Mesodermal cell (in vitro differentiated cells): Measurements from ENCODE around the gene TM9SF2.

Experiments
- H3K27ac ChIP-seq: 2 replicates; pipeline ENCODE4 v1.7.0; 2013; ENCODE audit warnings: mild to moderate bottlenecking, low read depth, low read length, moderate library complexity; ENCODE audit not compliant: severe bottlenecking
- H3K36me3 ChIP-seq: 2 replicates; pipeline ENCODE4 v1.7.1; 2013; ENCODE audit warnings: mild to moderate bottlenecking, low read length, moderate library complexity; ENCODE audit not compliant: control insufficient read depth, insufficient read depth
- H3K4me1 ChIP-seq: one replicate; pipeline ENCODE4 v1.7.1; 2013; ENCODE audit warnings: mild to moderate bottlenecking, low read length; ENCODE audit not compliant: insufficient read depth, control insufficient read depth, poor library complexity, severe bottlenecking
- H3K4me3 ChIP-seq: 2 replicates; pipeline ENCODE4 v1.7.0; 2013; ENCODE audit warnings: low read length, control low read depth, mild to moderate bottlenecking; ENCODE audit not compliant: insufficient read depth, poor library complexity, severe bottlenecking; ENCODE audit errors: extremely low read depth
- H3K9me3 ChIP-seq: 2 replicates; pipeline ENCODE4 v1.7.1; 2013; ENCODE audit warnings: mild to moderate bottlenecking, low read length, moderate library complexity; ENCODE audit not compliant: control insufficient read depth
- WGBS, 2 experiments: methylation state at CpG; one replicate each; pipeline ENCODE4 v1.1.5; 2013; ENCODE audit warnings: missing lambda C conversion rate in 2 of 2; ENCODE audit not compliant: insufficient coverage in 2 of 2; 5-methylcytosine and 5-hydroxymethylcytosine counted together

TM9SF2 gene

DNA sequence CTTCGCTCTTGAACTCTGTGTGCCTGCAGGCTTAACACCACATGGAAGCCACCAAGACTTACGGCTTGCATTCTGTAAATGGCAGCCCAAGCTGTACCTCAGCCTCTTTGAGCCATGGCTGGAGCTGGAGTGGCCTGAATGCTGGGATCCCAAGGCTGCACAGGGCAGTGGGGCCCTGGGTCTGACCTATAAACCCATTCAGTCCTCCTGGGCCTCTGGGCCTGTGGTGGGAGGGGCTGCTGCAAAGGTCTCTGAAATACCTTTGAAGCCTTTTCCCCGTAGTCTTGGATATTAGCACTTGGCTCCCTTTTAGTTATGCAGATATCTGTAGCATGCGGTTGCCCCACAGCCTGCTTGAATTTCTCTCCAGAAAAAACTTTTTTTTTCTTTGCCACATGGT lies 8.2 kb downstream of the TM9SF2 start:
- WGBS, 2 experiments, result 91 to 97% methylated on average over 3 to 4 of the region's 4 CpGs
- Histone ChIP-seq H3K9me3 (peaks cover 22% of the 10 kb centered on the region), H3K27ac (no peak overlapping the region), H3K36me3 (peaks cover 40% of the 10 kb centered on the region), H3K4me3 (no peak overlapping the region), H3K4me1 (peaks cover 4% of the 10 kb centered on the region)

GRCh38 chr13:99514801-99515200 lies 13.5 kb downstream of the TM9SF2 start:
- WGBS, 2 experiments, result 87 to 100% methylated on average over 1 to 2 of the region's 4 CpGs
- H3K4me1 ChIP-seq, result no peaks in the 10 kb centered on the region
- peaks cover 24% of the 10 kb centered on the region for H3K36me3 ChIP-seq
- H3K4me3 ChIP-seq, result no peak overlapping the region
- peaks cover 2% of the 10 kb centered on the region for H3K9me3 ChIP-seq
- no peak overlapping the region for H3K27ac ChIP-seq

GRCh38 chr13:99516153-99516929 lies 15.1 kb downstream of the TM9SF2 start:
- H3K4me3 ChIP-seq, result no peak overlapping the region

DNA sequence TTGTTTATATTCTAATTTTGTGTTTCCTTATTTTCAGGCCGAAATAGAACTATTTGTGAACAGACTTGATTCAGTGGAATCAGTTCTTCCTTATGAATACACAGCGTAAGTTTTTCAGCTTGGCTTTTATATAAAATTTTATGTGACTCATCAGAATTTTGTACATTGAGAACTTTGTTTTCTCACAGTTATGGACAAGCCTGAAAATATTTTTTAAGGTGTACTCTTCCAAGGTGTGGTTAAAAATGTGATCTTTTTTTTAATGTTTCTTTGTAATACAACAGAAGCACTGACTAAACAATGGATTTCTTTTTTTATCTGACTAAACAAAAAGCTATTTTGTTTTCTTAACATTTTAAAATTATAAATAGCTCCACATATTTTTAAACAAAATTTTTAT lies 16.3 kb downstream of the TM9SF2 start:
- Histone ChIP-seq H3K27ac (no peak overlapping the region), H3K9me3 (no peaks in the 10 kb centered on the region), H3K36me3 (peaks cover 42% of the 10 kb centered on the region), H3K4me1 (no peaks in the 10 kb centered on the region), H3K4me3 (no peak overlapping the region)
- WGBS, 2 experiments, result 100% methylated on average over 1 of the region's 2 CpGs; no CpG with 5 or more reads in 1 of the 2 experiments

More at GRCh38 chr13:99516153-99516929, 15.1 kb downstream of the TM9SF2 start:
- WGBS, 2 experiments, result 91 to 100% methylated on average over 1 to 2 of the region's 5 CpGs
- Histone ChIP-seq H3K36me3 (peaks cover 30% of the 10 kb centered on the region), H3K4me1 (no peaks in the 10 kb centered on the region), H3K27ac (no peak overlapping the region), H3K9me3 (no peaks in the 10 kb centered on the region)

- Histone ChIP-seq H3K4me3 (no peak overlapping the region), H3K27ac (no peak overlapping the region), H3K4me1 (no peaks in the 10 kb centered on the region), H3K9me3 (no peaks in the 10 kb centered on the region), H3K36me3 (peaks cover 46% of the 10 kb centered on the region)
- WGBS, 2 experiments, result 81 to 97% methylated on average over 5 to 6 of the region's 6 CpGs
These were observed 16.7 kb downstream of the TM9SF2 start for GRCh38 chr13:99517984-99518383.

DNA sequence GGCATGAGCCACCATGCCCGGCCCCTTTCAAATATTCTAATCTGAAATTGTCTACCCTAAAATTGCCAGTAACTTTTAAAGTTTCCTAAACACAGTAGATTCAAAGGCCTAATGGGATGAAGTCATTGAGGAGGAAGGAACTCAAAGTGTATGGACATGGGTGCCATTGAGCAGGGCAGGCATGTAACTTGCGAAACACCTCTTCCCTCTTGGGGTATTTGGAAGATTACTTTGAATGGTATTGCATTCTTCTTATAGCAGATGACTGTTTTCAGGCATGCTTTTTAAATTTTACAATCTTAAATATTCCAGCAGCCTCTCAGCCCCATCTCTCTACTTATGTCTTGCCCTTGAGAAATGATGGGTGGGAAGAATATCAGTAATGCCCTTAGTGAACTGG lies 21.0 kb downstream of the TM9SF2 start:
- no peak overlapping the region for H3K27ac ChIP-seq

DNA sequence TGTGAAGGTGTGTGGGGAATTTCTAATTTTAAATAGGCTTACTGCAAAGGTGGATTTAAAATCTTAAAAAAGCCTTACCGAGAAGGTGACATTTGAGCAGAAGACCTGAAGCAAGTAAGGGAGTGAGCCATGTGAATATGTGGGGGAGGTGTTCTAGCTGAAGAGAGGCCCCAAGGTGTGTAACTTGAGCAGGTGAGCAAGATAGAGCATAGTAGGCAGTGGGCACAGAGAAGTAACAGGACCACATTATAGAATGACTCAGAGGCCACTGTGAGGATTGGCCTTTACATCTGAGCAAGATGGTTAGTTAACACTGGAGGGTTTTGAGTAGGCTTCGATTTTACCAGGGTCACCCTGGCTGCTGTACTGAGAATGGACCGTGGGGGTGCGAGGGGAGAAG lies 22.6 kb downstream of the TM9SF2 start:
- no peak overlapping the region for H3K27ac ChIP-seq
- no peak overlapping the region for H3K4me3 ChIP-seq
- H3K4me1 ChIP-seq, result no peaks in the 10 kb centered on the region
- 91 to 100% methylated on average over 2 to 3 of the region's 4 CpGs for WGBS, 2 experiments
- no peaks in the 10 kb centered on the region for H3K9me3 ChIP-seq
- peaks cover 76% of the 10 kb centered on the region for H3K36me3 ChIP-seq

More for the DNA sequence above, 21.0 kb downstream of the TM9SF2 start:
- WGBS, 2 experiments, result 80 to 86% methylated on average over 1 of the region's 2 CpGs
- Histone ChIP-seq H3K36me3 (peaks cover 72% of the 10 kb centered on the region), H3K4me1 (no peaks in the 10 kb centered on the region), H3K9me3 (no peaks in the 10 kb centered on the region), H3K4me3 (no peak overlapping the region)

DNA sequence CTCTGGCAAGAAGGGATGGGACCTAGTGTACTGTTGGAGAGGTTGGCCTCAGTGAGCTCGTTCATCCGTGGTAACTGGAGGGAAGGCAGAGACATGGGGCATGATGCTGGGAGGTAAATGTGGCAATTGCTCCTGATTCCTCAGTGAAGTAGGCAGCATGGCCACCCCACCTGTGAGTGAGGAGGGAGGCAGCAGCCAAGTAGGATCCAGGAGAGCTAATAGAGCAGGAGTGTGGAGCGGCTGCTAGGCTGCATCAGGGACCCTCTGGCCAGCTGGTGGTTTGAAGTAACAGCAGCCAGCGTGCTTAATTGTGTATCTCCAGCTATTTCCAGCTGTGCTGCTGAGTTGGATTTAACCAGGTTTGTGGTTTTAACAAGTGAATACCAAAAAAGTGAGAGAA lies 24.7 kb downstream of the TM9SF2 start:
- Histone ChIP-seq H3K4me3 (no peak overlapping the region), H3K27ac (no peak overlapping the region), H3K36me3 (peaks cover 71% of the 10 kb centered on the region), H3K9me3 (no peaks in the 10 kb centered on the region), H3K4me1 (no peaks in the 10 kb centered on the region)
- 90 to 94% methylated on average over 4 of the region's 4 CpGs for WGBS, 2 experiments

DNA sequence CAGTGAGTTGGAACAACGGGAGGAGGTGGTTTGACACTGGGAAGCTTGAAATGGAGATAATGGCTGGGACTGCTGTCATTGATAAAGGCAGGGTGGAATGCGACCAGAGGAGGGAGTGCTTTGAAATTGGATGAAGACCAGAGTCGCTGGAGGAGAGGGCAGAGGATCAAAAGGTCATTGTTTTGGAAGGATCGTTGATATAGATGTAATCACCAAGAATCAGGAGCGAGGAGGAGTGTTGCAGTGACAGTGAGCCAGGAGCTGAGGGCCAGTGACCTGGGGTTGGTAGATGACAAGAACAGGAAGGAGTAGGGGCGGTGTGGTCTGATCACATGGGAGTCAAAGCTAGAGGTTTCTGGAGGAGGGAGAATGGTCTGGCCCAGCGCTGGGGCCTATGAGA lies 25.3 kb downstream of the TM9SF2 start:
- no peaks in the 10 kb centered on the region for H3K4me1 ChIP-seq
- no peaks in the 10 kb centered on the region for H3K9me3 ChIP-seq
- peaks cover 72% of the 10 kb centered on the region for H3K36me3 ChIP-seq
- no peak overlapping the region for H3K4me3 ChIP-seq
- 83 to 84% methylated on average over 7 of the region's 7 CpGs for WGBS, 2 experiments
- no peak overlapping the region for H3K27ac ChIP-seq

DNA sequence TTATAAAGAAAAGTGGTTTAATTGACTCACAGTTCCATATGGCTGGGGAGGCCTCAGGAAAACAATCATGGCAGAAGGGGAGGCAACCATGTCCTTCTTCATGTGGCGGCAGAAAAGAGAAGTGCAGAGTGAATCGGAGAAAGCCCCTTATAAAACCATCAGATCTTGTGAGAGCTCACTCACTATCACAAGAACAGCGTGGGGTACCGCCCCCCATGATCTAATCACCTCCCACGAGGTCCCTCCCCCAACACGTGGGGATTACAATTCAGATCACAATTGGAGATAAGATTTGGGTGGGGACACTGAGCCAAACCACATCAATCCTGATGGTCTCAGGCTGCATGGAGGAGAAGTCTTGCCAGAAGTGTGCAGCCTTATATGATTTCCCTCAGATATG lies 26.0 kb downstream of the TM9SF2 start:
- H3K4me1 ChIP-seq, result no peaks in the 10 kb centered on the region
- no peak overlapping the region for H3K4me3 ChIP-seq
- peaks cover 68% of the 10 kb centered on the region for H3K36me3 ChIP-seq
- H3K27ac ChIP-seq, result no peak overlapping the region
- WGBS, 2 experiments, result 80 to 94% methylated on average over 1 to 2 of the region's 6 CpGs
- H3K9me3 ChIP-seq, result no peaks in the 10 kb centered on the region

- H3K9me3 ChIP-seq, result no peaks in the 10 kb centered on the region
- no peak overlapping the region for H3K4me3 ChIP-seq
- peaks cover 58% of the 10 kb centered on the region for H3K36me3 ChIP-seq
These were observed 27.3 kb downstream of the TM9SF2 start for GRCh38 chr13:99528547-99528946.

More at GRCh38 chr13:99528547-99528946, 27.3 kb downstream of the TM9SF2 start:
- no peaks in the 10 kb centered on the region for H3K4me1 ChIP-seq
- no peak overlapping the region for H3K27ac ChIP-seq
